Choroid plexus epithelial cell (primary cell): ENCODE measurements around the gene GPRASP2.

ENCODE experiments used
- DNase-seq: peaks from one replicate; pipeline ENCODE4 v3.0.0-alpha.2; 2010; ENCODE audit warnings: low read depth
- H3K4me3 ChIP-seq: 2 replicates; pipeline ENCODE4 v1.5.1; 2011; ENCODE audit warnings: low read depth, mild to moderate bottlenecking, control low read depth, low read length, moderate library complexity
- CTCF ChIP-seq: conservative IDR thresholded peaks from 2 replicates; pipeline ENCODE4 v1.5.1; 2011; ENCODE audit warnings: low read depth, mild to moderate bottlenecking, control low read depth, inconsistent platforms, low read length, moderate library complexity

The GPRASP2 gene

GRCh38 chrX:102696306-102696705 lies 15.9 kb upstream of the GPRASP2 start:
- TF ChIP-seq CTCF: no peak
- no peak overlapping the region for H3K4me3 ChIP-seq
- no peak for DNase-seq

DNA sequence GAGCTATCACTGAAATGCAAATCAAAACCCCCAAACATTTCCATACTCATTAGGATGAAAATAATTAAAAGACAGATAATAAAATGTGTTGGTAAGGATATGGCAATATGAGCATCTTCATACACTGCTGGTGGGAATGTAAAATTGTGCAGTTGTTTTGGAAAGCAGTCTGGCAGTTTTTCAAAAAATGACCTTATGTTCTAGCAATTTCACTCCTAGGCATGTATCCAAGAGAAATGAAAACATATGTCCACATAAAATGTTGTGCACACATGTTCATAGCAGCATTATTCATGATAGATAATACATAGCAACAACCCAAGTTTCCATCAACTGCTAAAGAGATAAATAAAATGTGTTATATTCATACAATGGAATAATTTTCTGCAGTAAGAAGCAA lies 14.8 kb upstream of the GPRASP2 start:
- peak; percentile 77 for DNase-seq
- no peak overlapping the region for H3K4me3 ChIP-seq
- TF ChIP-seq CTCF: no peak

DNA sequence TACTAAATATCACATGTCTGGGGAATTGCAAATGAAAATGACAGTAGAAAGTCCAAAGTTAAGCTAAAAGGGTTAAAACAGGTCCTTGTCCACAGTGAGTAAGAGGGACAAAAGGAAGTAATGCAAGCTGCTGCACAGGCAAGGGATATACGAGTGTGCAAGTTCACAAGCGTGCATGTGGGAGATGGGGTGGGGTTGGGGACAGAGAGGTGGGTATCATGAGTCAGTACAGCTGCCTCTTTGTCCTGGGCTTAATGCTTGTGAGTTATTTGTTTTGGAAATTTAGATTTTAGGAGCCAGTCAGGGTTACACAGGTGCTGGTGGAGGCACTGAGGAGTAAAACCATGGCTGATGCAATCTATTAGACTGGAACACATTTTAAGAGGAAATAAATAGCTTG lies 3.3 kb upstream of the GPRASP2 start:
- TF ChIP-seq CTCF: no peak
- H3K4me3 ChIP-seq: no peak overlapping the region
- DNase-seq: no peak

- H3K4me3 ChIP-seq: peak overlapping the region; percentile 63
- TF ChIP-seq CTCF: no peak
- no peak for DNase-seq
Observed at GRCh38 chrX:102711872-102712215, 404 bp upstream of the GPRASP2 start.

GRCh38 chrX:102712981-102713625 lies 855 bp downstream of the GPRASP2 start:
- DNase-seq: peak; percentile 67
- TF ChIP-seq CTCF: peak; percentile 70
- H3K4me3 ChIP-seq: peak overlapping the region; percentile 63

DNA sequence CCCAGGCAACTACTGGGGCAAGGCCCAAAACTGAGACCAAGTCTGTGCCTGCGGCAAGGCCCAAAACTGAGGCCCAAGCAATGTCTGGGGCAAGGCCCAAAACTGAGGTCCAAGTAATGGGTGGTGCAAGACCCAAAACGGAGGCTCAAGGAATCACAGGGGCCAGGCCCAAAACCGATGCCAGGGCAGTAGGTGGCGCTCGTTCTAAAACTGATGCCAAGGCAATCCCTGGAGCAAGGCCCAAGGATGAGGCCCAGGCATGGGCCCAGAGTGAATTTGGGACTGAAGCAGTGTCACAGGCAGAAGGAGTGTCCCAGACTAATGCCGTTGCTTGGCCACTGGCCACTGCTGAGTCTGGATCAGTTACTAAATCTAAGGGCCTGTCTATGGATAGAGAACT lies 2.7 kb downstream of the GPRASP2 start:
- no peak for DNase-seq
- TF ChIP-seq CTCF: no peak
- H3K4me3 ChIP-seq: no peak overlapping the region

DNA sequence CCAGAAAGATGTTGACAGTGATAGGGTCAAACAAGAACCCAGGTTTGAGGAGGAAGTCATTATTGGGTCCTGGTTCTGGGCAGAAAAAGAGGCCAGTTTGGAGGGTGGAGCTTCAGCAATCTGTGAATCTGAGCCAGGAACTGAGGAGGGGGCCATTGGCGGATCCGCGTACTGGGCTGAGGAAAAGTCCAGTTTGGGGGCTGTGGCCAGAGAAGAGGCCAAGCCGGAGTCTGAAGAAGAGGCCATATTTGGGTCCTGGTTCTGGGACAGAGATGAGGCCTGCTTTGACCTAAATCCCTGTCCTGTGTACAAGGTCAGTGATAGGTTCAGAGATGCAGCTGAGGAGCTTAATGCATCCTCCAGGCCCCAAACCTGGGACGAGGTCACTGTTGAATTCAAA lies 3.7 kb downstream of the GPRASP2 start:
- no peak for DNase-seq

More for the DNA sequence above, 3.7 kb downstream of the GPRASP2 start:
- no peak overlapping the region for H3K4me3 ChIP-seq
- TF ChIP-seq CTCF: no peak
